IPS-NIHi7 (cell line): ENCODE measurements around the gene NDUFB10.
"Not testable (repeated sequence)": the region's sequence is repeated elsewhere in the genome, so short reads cannot be mapped to it uniquely, and the experiment has no call there.

Experiments
- DNase-seq: peaks from one replicate; pipeline ENCODE4 v3.0.0; 2012; ENCODE audit warnings: mixed read lengths; ENCODE audit errors: extremely low spot score

NDUFB10 gene

DNA sequence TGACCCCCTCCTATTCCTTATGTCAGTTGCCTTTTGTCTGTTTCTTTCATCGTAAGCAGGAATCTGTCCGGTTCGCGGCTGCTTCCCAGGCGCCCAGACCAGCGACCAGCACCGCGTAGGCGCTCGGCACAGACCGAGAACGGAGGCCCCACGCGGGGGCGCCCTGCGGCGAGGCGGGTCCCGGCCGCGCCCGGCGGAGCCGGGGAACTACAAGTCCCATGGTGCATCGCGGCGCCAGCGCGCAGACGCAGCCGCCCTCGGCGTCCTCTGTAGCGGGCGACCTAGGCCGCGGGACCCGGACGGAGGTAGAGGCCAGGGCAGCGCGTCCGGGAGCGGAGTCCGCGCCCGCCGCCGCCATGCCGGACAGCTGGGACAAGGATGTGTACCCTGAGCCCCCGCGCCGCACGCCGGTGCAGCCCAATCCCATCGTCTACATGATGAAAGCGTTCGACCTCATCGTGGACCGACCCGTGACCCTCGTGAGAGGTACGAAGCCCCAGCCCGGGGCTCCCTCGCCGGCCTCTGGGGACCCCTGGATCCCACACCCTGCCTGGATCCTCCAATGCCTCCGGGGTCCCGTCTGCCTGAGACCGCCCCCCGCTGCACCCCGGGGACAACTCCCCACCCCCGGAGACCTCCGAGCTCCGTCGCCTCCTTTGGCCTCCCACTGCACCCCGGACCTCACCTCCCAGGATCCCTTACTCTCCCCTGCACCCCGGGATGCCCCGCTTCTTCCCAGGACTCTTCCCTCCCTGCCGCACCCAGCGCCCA, at the start of gene NDUFB10:
TSS of gene NDUFB10 (plus strand) at position 270 of the 771 bp plus-strand sequence. CDS start at position 357, 87 bp downstream.
- DNase-seq, result peak; percentile 85

- DNase-seq, result no peak
Measured at GRCh38 chr16:1909561-1910231, 49.6 kb upstream of the NDUFB10 start.

DNA sequence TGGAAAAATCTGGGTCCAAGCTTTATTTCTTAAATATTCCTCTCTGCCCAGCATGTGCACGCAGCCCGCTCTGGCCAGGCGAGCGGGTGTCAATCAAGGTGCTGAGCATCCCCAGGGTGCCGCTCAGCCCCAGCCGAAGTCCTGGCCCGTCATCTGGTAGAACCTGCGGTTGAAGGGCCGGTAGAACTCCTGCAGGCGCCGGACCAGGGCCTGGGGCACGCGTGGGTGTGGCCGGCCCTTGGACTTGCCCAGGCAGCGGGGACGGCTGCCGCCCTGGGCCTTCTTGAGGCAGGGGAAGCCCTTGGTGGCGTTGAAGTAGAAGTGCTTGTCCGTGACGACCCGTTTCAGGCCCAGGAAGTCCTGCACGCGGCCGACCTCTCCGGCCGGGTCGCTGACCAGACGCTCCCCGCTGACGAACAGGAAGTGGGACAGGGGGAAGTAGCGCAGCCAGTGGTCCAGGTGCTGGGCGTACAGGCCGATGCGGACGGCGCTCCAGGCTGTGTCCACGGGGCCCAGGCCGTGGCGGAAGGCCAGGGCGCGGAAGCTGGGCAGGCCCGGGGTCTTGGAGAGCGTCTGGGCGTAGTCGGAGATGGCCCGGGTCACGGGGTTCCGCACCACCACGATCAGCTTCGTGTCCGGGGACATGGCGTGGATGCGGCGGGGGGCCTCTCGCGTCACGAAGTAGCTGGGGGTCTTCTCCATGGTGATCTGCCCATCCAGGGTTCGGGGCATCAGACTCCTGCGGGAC, 47.7 kb upstream of the NDUFB10 start:
- no peak for DNase-seq

DNA sequence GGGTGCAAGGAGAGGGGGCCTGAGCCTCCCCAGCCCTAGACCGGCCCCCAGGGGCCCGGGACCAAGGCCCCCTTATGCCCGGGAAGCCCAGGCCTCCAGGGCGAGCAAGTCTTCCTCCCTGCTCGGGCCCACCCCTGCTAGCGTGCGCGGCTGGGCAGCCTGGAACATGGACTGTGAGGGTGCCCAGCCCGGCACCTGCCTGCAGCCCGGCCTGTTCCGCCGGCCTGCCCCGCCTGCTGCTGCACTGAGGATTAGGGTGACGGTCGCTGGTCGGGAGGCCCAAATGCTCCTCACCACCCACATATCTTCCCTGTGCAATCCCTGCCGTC, 47.2 kb upstream of the NDUFB10 start:
- DNase-seq, result no peak

DNA sequence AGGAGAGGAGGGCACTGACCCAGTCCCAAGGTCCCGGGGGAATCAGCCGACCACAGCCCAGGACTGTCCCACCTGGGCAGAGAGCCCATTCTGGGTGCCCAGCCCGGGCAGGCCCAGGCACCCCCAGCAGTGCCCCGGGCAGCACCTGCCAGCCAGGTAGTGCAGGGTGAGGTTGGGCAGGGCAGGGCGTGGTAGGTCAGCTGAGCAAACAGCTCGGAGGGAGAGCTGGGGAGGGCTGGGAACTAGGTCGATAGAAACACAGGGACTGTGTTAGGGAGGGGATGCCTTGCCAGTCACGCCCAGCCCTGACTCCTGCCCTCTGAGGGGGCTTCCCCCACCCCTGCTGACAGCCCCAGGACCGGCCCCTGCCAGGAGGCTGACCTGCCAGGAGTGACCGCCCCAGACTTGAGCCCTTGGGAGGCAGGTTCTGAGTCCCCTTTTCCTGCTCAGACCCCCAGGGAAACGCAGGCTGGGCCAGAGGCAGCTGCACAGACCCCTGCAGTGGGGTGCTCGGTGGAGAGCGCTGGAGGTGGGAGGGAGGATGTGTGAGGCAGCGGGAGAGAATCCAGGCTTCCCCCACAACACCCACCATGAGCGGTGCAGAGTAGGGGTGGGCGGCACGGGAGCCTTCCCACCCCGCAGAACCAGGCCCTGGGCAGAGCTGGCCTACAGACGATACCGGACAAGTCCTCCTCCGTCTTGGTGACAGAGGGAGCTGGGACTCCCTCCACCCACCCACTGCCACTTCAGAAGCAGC, 45.8 kb upstream of the NDUFB10 start:
- no peak for DNase-seq

- DNase-seq, result no peak
Measured at GRCh38 chr16:1914084-1914608, 45.2 kb upstream of the NDUFB10 start.

DNA sequence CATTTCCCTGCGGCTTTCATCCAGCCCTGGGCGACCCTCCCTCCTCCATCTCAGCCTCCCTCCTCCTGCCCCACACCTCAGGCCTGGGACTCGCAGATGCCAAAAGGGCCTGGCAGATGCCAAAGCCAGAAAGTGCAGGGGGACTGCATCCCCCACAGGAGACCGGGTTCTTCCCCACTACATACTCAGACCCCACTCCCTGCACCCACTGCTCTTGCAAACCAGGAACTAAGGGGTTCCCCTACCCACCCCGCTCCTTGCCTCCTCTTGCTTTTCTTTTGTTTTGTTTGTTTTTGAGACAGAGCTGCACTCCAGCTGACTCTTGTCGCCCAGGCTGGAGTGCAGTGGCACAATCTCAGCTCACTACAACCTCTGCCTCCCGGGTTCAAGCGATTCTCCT, 44.4 kb upstream of the NDUFB10 start:
- DNase-seq, result no peak

DNA sequence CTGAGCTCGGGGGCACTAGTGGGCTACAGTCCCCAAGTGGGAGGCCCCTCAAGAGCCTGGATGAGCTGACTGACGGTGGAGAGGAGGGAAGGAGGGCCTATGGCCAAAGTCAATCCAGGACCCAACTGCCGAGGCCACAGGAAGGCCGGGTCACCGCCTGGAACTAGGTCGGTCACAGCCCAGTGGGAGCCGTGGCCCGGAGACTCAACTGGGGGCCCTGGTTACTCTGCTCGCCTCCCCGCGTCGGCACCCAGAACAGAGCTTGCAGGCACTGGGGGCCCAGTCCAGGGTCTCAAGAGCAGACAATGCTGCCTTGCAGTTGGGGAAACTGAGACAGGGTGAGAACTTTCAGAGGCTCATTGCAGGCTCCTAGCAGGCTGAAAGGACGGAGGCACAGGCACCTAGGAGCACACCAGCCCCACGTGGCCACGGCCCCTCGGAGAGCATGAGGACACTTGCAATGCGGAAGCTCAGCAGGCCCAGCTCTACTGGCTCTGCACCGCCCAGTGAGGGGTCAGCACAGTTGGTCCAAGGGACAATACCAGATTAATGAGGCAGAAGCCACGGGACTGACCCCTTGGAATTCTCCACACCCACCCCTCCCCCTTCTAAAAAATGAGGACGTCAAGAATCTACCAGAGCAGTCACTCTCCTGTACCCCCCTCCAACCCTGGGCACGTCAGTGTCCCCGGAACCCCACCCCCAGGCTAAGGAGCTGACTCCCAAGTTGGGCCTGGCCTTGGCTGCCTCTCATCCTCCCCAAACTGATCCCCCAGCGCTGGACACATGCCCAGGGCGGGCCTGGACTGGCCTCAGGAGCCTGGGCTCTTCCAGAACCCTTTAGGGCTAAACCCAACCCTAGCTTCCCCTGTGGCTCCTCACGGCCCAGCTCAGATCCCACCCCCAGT, 43.4 kb upstream of the NDUFB10 start:
- no peak for DNase-seq

DNA sequence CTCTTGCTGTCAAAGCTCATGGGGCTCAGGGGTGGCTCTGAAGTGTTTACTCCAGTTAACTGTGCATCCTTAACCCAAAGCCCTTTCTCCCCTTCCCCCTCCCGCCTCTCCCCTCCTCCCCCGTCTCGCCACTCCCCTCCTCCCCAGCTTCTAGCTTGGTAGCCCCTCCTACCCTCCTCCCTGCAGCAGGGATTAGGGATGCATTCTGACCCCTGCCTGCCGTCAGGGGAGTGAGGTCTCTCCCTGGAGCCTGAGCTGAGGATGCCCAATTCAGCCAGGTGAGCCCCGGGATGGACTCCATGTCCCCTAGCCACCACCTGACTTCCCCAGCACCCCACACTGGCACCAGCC, 42.7 kb upstream of the NDUFB10 start:
- peak; percentile 65 for DNase-seq

DNA sequence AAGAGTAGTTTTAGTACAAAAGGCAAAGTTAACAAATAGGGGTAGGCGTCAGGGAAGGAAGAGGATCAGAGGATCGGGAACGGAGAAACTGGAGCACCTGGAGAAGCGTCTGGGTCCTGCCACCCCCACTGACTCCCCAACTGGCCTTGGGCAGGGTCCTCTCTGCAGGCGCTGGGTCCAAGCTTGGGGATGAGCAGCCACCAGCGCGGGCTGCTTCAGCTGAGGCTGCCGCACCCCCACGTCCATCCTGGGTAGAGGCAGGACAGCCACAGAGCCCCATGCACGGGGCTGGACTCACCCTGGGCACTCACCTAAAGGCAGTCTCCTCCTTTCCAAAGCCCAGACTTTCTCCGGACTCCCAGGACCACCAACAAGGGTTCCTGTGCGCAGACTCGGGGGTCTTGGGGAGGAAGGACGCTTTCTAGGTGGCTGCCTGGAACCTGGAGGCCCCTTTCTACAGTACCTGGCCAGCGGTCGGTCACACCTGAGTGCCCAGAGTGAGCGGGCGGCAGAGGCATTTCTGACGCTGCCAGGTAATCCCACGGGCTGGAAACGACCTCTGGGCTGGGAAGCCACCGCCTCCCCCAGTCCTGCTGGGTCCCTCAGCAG, 42.2 kb upstream of the NDUFB10 start:
- no peak for DNase-seq

DNA sequence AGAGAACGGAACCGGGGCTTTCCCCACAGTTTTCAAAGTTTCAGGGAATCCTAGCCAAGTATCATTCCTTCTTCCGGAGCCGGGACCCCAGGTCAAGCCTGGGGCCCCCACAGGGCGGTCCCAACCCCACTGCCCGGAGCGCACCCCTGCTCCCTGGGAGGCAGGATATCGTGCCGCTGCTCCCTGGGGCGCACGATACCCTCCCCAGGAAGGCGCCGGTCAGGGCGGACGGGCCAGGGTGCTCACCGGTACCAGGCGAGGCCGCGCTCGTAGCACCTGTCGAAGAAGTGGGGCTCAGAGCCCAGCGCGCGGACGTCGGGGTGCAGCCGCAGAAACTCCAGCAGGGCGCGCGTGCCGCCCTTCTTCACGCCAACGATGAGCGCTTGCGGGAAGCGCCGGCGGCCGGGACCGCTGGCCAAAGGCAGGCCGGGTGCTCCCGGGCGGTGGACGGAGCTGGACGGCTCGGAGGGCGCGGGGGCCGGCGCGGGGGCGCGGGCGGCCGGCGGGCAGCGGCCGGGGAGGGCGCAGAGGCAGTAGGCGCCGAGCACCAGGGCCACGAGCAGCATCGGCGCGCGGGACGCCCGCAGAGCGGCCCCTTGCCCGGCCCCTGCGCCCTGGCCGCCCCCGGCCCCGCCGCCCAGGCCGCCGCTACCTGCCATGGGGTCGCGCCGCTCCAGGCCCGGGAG, 41.5 kb upstream of the NDUFB10 start:
- no peak for DNase-seq

DNA sequence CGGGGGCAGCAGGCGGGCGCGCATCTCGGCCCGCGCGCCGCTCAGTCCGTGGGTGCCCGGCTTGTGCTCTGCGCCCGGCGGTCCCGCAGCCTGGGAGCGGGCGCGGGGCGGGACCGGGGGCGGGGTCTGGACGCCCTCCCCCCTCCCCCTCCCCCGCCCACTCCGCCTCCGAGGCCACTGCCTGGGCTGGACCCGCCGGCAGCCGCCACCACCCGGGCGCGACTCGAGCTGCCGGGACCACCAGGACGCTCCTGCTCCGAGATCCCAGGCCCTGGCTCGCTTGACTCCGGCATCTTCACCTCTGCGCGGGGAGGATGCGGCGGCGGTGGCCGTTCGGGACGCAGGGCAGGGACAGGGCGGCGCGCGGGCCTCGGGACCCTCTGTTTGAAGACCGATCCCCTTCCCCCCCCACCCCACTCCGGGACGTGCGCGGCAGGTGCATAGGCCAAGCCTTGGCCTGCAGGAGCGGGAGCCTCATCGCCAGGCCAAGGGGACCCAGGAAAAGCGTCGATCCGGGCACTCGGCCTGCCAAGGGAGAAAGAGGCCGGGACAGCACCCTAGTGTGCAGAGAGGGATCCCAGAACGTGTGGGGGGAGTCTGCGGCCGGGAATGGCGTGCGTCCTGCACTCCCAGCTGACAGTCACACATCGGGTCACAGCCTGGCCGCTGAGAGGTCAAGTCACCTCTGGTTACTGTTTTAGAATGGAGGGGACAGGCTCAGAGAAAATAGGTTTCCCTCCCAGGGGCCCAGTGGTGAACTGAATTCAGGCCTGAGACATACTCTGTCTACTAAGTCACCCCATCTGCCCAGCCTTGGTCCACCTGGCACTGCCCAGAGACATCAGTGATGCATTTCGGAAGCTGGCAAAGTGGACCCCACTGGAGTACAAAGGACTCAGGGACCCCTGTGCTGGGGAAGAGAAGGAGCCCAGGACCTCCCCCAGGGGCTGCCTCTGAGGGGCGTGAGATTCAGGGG, 40.7 kb upstream of the NDUFB10 start, which contains the start of gene HS3ST6:
TSS of gene HS3ST6 (minus strand) at position 65 of the 976 bp plus-strand sequence. CDS start 92 bp downstream, outside the sequence.
- peak; percentile 67 for DNase-seq

DNA sequence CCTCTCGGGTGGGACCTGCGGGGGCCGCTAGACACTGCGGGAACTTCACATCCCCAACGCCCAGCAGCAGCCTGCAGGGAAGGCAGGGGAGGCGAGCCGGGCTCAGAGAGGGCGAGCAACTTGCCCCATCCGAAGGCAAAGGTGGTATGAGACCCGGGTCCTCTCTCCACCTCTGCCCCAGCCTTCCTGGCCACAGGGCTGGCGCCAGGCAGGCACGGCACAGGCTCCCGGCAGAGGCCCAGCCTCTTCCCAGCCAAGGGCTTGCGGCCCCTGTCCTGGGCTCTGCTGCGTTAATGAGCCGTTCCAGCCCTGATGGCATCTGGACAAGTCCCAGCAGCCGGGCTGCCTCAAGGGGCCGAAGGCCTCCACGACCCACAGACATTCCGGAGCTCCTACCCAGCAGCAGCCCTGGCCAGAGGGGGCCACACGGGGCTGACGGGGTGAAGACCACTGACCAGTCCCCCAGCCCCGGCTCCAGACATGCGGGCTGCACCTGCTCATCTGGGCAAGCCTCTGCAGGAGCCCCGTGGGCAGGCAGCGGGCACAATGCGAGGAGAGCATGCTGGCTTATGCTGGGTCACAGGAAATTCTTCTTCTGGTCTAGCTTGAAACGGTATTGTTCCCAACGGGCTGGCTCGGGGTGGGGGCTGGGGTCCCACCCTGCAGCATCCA, 39.9 kb upstream of the NDUFB10 start:
- no peak for DNase-seq

DNA sequence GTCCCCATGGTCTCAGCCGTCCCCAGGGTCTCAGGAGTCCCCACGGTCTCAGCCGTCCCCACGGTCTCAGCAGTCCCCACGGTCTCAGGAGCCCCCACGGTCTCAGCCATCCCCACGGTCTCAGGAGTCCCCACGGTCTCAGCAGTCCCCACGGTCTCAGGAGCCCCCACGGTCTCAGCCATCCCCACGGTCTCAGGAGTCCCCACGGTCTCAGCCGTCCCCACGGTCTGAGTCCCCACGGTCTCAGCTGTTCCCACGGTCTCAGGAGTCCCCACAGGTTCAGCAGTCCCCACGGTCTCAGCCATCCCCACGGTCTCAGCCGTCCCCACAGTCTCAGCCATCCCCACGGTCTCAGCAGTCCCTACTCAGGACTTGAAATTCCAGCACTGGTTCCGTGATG, 39.2 kb upstream of the NDUFB10 start:
- DNase-seq, result not testable (repeated sequence)

GRCh38 chr16:1920727-1921171, 38.6 kb upstream of the NDUFB10 start:
- DNase-seq, result peak; percentile 86

DNA sequence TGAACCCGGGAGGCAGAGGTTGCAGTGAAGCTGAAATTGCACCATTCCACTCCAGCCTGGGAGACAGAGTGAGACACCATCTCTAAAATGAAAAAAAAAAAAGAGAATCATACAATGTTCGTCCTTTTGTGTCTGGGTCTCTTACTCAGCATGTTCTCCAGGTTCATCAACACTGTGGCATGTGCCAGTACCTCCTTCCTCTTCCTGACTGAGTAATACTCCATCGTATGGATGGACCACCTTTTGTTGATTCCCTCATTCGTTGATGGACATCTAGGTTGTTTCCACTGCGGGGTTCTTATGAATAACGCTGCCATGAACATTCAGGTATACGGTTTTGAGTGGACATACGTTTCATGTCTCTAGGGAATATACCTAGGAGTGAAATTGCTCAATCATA, 37.0 kb upstream of the NDUFB10 start:
- DNase-seq, result no peak

GRCh38 chr16:1923299-1924034, 35.9 kb upstream of the NDUFB10 start:
- peak; percentile 64 for DNase-seq
